IPS-15b (cell line): ENCODE measurements around the gene TNPO3.

Experiments used
- H3K27me3 ChIP-seq: one replicate; pipeline ENCODE4 v1.6.1; 2013; ENCODE audit warnings: low read length; ENCODE audit not compliant: control insufficient read depth, insufficient read depth
- H3K36me3 ChIP-seq: one replicate; pipeline ENCODE4 v1.6.1; 2013; ENCODE audit warnings: low read length; ENCODE audit not compliant: control insufficient read depth, insufficient read depth
- H3K4me1 ChIP-seq: one replicate; pipeline ENCODE4 v1.6.1; 2013; ENCODE audit warnings: mild to moderate bottlenecking, low read length; ENCODE audit not compliant: control insufficient read depth, insufficient read depth
- H3K4me3 ChIP-seq: one replicate; pipeline ENCODE4 v1.5.1; 2013; ENCODE audit warnings: low read depth, low read length
- H3K9ac ChIP-seq: one replicate; pipeline ENCODE4 v1.6.1; 2013; ENCODE audit warnings: low read depth, mild to moderate bottlenecking, low read length
- H3K9me3 ChIP-seq: one replicate; pipeline ENCODE4 v1.6.1; 2013; ENCODE audit warnings: mild to moderate bottlenecking, low read length; ENCODE audit not compliant: control insufficient read depth, insufficient read depth

TNPO3 gene

DNA sequence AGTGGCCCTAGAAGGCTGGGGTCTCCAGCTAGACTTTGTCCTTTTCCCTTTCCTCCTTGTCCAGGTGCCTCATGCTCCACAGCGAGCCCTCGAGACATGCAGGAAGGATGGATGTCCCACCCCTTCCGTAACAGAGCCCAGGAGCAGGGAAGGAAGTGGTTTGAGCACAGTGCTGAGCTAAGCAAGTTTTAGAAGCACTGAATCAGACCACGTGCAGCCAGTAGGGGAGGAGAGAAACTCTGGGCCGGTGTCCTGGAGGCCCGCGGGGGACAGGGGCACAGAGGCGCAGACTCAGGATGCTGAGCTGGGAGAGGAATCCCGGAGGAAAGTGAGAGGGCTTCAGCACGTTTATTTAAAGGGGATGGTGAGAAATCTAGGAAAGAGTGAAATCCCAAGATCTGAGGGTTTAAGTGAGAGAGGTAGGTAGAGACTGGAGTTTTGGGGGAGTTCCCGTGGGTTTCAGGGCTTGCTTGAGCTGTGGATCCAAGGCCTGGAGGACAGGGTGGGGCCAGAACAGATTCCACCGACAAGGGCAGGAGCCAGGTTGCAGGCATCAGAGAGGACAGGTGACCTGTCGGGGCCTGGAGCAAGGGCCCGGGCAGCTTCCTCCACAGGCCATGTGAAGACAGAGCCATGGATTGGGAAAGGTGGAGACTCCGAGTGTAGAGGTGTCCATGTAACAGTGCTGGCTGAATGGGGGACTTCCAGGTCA lies 121.6 kb downstream of the TNPO3 start:
- Histone ChIP-seq H3K36me3 (peaks cover under 1% of the 10 kb centered on the region), H3K27me3 (peaks cover 28% of the 10 kb centered on the region), H3K4me3 (no peak overlapping the region), H3K9ac (no peak overlapping the region), H3K9me3 (no peaks in the 10 kb centered on the region), H3K4me1 (no peaks in the 10 kb centered on the region)

DNA sequence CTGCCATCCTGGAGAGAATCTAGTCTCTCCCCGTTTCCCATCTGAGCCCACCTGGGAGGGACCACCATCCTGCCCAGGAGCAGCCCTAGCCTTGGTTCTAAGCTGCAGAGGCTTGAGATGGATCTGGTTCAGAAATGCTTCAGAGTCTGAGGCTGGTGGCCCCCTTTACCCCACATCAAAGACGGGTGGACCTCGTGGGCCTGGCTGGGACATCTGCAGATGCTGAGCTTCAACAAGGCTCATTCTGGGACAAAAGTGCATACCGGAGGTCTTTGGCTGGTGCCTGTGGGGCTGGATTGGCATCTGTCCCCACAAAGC lies 122.1 kb downstream of the TNPO3 start:
- no peak overlapping the region for H3K9ac ChIP-seq
- no peaks in the 10 kb centered on the region for H3K9me3 ChIP-seq
- no peaks in the 10 kb centered on the region for H3K4me1 ChIP-seq
- peaks cover 27% of the 10 kb centered on the region for H3K27me3 ChIP-seq
- no peak overlapping the region for H3K4me3 ChIP-seq
- H3K36me3 ChIP-seq: peaks cover 2% of the 10 kb centered on the region

DNA sequence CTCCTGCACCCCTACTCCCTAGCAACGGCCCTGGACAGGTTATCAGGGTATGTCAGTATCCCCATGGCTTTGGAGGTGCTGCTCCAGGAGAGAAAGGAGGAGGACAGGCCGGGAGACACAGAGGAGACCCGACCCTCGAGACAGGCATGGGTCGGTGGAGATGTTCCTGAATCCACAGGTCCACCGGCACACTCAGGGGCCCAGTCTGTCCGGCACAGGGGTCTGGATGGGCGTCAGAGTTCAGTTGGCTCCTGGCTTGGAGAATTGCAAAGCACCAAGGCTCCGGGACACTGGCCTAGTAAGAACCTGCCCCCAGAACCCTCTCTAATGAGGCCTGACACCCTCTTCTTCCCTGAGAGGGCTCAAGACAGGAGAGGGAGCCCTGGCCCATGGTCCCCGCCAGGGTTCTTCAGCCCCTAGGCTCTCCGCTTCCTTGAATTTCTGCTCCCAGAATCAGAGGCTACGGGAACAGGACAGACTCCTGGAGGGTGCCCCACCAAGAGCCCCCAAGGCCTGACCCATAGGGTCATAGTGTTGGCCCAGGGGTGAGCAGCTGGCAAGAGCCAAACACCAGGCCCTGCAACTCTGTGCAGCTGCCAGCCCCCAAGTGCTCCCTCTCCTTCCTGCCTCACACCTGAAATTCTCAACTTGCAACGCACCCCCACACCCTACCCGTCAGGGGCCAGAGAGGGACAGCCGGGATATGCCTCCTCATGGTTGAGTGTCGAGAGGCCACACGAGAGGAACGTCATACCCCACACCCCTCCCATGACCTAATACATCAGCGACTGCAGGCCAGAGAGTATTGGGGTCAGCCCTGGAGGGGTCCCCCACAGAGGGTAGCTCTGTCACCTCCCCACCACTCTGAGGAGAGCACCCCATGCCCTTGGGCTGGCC lies 122.7 kb downstream of the TNPO3 start:
- Histone ChIP-seq H3K4me3 (no peak overlapping the region), H3K36me3 (peaks cover 2% of the 10 kb centered on the region), H3K9me3 (no peaks in the 10 kb centered on the region), H3K4me1 (no peaks in the 10 kb centered on the region), H3K9ac (no peak overlapping the region), H3K27me3 (peaks cover 22% of the 10 kb centered on the region)

GRCh38 chr7:128931190-128931798 lies 123.6 kb downstream of the TNPO3 start:
- Histone ChIP-seq H3K27me3 (peaks cover 13% of the 10 kb centered on the region), H3K36me3 (peaks cover 2% of the 10 kb centered on the region), H3K4me1 (no peaks in the 10 kb centered on the region), H3K9me3 (no peaks in the 10 kb centered on the region), H3K9ac (no peak overlapping the region), H3K4me3 (no peak overlapping the region)

- no peaks in the 10 kb centered on the region for H3K4me1 ChIP-seq
- H3K4me3 ChIP-seq: no peak overlapping the region
- no peak overlapping the region for H3K9ac ChIP-seq
- no peaks in the 10 kb centered on the region for H3K9me3 ChIP-seq
- peaks cover 2% of the 10 kb centered on the region for H3K36me3 ChIP-seq
- no peaks in the 10 kb centered on the region for H3K27me3 ChIP-seq
These were observed 125.8 kb downstream of the TNPO3 start for GRCh38 chr7:128928882-128929788.

- Histone ChIP-seq H3K27me3 (no peaks in the 10 kb centered on the region), H3K9ac (no peak overlapping the region), H3K9me3 (no peaks in the 10 kb centered on the region), H3K4me1 (no peaks in the 10 kb centered on the region), H3K4me3 (no peak overlapping the region), H3K36me3 (peaks cover 2% of the 10 kb centered on the region)
These were observed 126.6 kb downstream of the TNPO3 start for GRCh38 chr7:128928159-128928813.

- no peak overlapping the region for H3K4me3 ChIP-seq
- H3K4me1 ChIP-seq: peaks cover 6% of the 10 kb centered on the region
- no peaks in the 10 kb centered on the region for H3K9me3 ChIP-seq
- H3K27me3 ChIP-seq: peaks cover 2% of the 10 kb centered on the region
- peaks cover 2% of the 10 kb centered on the region for H3K36me3 ChIP-seq
- H3K9ac ChIP-seq: no peak overlapping the region
These were observed 130.0 kb downstream of the TNPO3 start for GRCh38 chr7:128924707-128925588.

DNA sequence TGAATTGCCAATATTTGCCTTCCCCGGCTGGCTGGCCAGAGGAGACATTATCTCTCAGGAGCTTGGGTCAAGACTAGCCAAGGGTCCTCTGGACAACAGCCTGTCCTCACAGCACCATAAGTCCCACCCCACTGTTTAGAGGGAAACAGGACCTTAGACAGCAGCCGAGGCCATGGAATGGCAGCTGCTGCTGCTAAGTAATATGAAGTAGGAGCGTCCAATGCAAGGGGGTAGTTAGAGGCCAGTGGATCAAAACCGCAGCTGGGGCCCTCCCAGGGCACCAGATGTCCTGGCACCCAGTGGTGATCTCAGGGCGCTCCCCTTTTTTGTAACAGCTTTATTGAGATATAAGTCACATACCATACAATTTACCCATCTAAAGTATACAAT lies 131.5 kb downstream of the TNPO3 start:
- Histone ChIP-seq H3K27me3 (peaks cover 7% of the 10 kb centered on the region), H3K36me3 (peaks cover 2% of the 10 kb centered on the region), H3K9ac (no peak overlapping the region), H3K9me3 (no peaks in the 10 kb centered on the region), H3K4me1 (peaks cover 6% of the 10 kb centered on the region), H3K4me3 (no peak overlapping the region)

DNA sequence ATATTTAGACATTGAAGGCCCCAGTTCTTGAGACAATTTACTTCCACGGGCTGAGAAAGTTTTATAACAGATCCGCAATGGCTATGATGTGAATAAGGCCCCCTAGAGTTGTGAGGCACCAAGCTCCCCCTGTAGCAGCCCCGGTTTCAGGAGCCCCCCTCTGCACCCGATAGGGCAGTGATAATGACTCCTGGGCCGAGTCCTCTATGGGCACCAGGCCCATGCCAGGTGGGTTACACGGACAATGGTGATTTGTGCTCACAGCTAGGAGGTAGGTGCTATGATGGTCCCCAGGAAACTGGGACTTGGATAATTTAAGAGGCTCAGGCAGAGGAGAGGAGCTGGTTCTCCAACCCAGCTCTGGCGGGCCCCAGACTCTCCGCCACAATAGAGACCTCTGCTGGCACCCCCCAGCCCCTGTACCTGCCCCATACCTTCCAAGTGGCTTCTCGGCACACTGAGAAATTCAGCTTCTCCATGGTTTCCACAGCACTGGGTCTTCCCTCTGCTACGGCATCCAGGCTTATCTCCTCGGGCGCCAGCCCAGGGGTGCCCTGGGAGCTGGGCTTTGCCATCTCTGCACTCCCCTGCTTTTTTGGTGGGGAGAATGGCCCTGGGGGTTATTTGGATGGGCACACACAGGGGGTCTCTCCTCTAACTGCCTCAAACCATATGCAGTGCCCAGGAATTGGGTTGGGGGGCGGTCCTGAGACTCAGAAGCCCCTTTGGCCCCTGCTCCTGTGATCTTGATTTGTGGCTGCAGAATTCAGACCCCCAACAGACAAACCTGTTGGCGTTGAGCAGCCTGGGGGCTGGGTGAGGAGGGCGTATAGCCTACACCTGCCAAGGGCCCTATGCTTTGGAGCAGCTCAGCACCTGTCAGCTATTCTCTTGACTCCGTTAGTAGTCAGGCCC lies 132.2 kb downstream of the TNPO3 start:
- H3K36me3 ChIP-seq: no peaks in the 10 kb centered on the region
- peaks cover 7% of the 10 kb centered on the region for H3K27me3 ChIP-seq
- H3K4me3 ChIP-seq: no peak overlapping the region
- no peak overlapping the region for H3K9ac ChIP-seq
- no peaks in the 10 kb centered on the region for H3K9me3 ChIP-seq
- H3K4me1 ChIP-seq: peaks cover 6% of the 10 kb centered on the region
